GM19328 (cell line): ENCODE measurements around the gene PAK4.
"Not testable (repeated sequence)": the region's sequence is repeated elsewhere in the genome, so short reads cannot be mapped to it uniquely, and the experiment has no call there.

ENCODE experiments used
- ATAC-seq: cut with Tn5 transposase; IDR thresholded peaks from one replicate; pipeline ENCODE4 v1.9.1; 2021; ENCODE audit warnings: mild to moderate bottlenecking, moderate library complexity; ENCODE audit not compliant: unreplicated experiment

Gene PAK4

GRCh38 chr19:39125554-39126311 lies at the start of gene PAK4:
Gene PAK4 (plus strand): TSS chr19:39125786. CDS start chr19:39169554, 43,768 bp downstream.
- peak; percentile 94 for ATAC-seq

GRCh38 chr19:39077323-39077722 lies 48.3 kb upstream of the PAK4 start:
- no peak for ATAC-seq

- no peak for ATAC-seq
These were observed 47.0 kb upstream of the PAK4 start for GRCh38 chr19:39078436-39079200.

GRCh38 chr19:39080431-39080830 lies 45.2 kb upstream of the PAK4 start:
- no peak for ATAC-seq

GRCh38 chr19:39082167-39082566 lies 43.4 kb upstream of the PAK4 start:
- no peak for ATAC-seq

- ATAC-seq = no peak
These were observed 42.6 kb upstream of the PAK4 start for GRCh38 chr19:39082745-39083598.

GRCh38 chr19:39083599-39083982 lies 42.0 kb upstream of the PAK4 start:
- no peak for ATAC-seq

- no peak for ATAC-seq
These were observed 41.4 kb upstream of the PAK4 start, which contains the start of gene ACP7 for GRCh38 chr19:39083983-39084731. Gene ACP7 (plus strand): TSS chr19:39084368. CDS start chr19:39085270, 902 bp downstream.

- ATAC-seq = no peak
These were observed 40.9 kb upstream of the PAK4 start for GRCh38 chr19:39084732-39085080.

- no peak for ATAC-seq
These were observed 40.2 kb upstream of the PAK4 start for GRCh38 chr19:39085392-39085791.

GRCh38 chr19:39086386-39086785 lies 39.2 kb upstream of the PAK4 start:
- no peak for ATAC-seq

- no peak for ATAC-seq
These were observed 37.5 kb upstream of the PAK4 start for GRCh38 chr19:39087907-39088686.

GRCh38 chr19:39090016-39090415 lies 35.6 kb upstream of the PAK4 start:
- ATAC-seq = not testable (repeated sequence)

GRCh38 chr19:39090881-39091280 lies 34.7 kb upstream of the PAK4 start:
- ATAC-seq = no peak

- ATAC-seq = not testable (repeated sequence)
These were observed 29.6 kb upstream of the PAK4 start for GRCh38 chr19:39095799-39096540.

GRCh38 chr19:39097299-39097698 lies 28.3 kb upstream of the PAK4 start:
- ATAC-seq = no peak

- ATAC-seq = no peak
These were observed 27.9 kb upstream of the PAK4 start for GRCh38 chr19:39097721-39098120.

GRCh38 chr19:39098365-39099269 lies 27.0 kb upstream of the PAK4 start:
- no peak for ATAC-seq
